Neural cell (in vitro differentiated cells): ENCODE data around the gene CACNB2. TPM values are rescaled to one million over a fixed set of nuclear protein-coding genes. Genes with fewer than 3 reads are reported as not detected.
"Not testable (repeated sequence)": the region's sequence is repeated elsewhere in the genome, so short reads cannot be mapped to it uniquely, and the experiment has no call there.

Experiments used
- H2AFZ ChIP-seq: fragments of 200-600, 300-800 bp; sonication (generic), shearing (Covaris generic); 2 replicates; pipeline ENCODE4 v1.6.0; 2014; ENCODE audit warnings: low read depth, mild to moderate bottlenecking, antibody characterized with exemption, low read length, moderate library complexity
- H3F3A ChIP-seq: fragments of 200-600 bp; shearing (Covaris generic); 2 replicates; pipeline ENCODE4 v1.6.1; 2016; ENCODE audit warnings: mild to moderate bottlenecking, moderate library complexity, mixed read lengths, antibody characterized with exemption, low read length; ENCODE audit not compliant: insufficient read depth, poor library complexity, severe bottlenecking
- H3K27ac ChIP-seq: fragments of 200-600, 300-800 bp; sonication (generic), shearing (Covaris generic); 2 replicates; pipeline ENCODE4 v1.5.1; 2014; ENCODE audit warnings: mild to moderate bottlenecking, low read length, moderate library complexity
- H3K27me3 ChIP-seq: fragments of 300-800, 200-600 bp; sonication (generic), shearing (Covaris generic); 2 replicates; pipeline ENCODE4 v1.6.0; 2014; ENCODE audit warnings: mild to moderate bottlenecking, low read depth, low read length, moderate library complexity; ENCODE audit not compliant: insufficient read depth
- H3K36me3 ChIP-seq: fragments of 300-800, 200-600 bp; sonication (generic), shearing (Covaris generic); 2 replicates; pipeline ENCODE4 v1.5.1; 2014; ENCODE audit warnings: mild to moderate bottlenecking, antibody characterized with exemption, low read length, moderate library complexity; ENCODE audit not compliant: insufficient read depth
- H3K4me2 ChIP-seq: fragments of 300-800, 200-600 bp; sonication (generic), shearing (Covaris generic); 2 replicates; pipeline ENCODE4 v1.6.0; 2014; ENCODE audit warnings: mild to moderate bottlenecking, low read length
- H3K4me3 ChIP-seq: fragments of 300-800, 200-600 bp; sonication (generic), shearing (Covaris generic); 2 replicates; pipeline ENCODE4 v1.5.1; 2014; ENCODE audit warnings: mild to moderate bottlenecking, low read length, moderate library complexity
- H3K79me2 ChIP-seq: fragments of 200-600 bp; shearing (Covaris generic); replicated peaks from 2 replicates; pipeline ENCODE4 v1.6.0; 2014; ENCODE audit warnings: mild to moderate bottlenecking, low read length, moderate library complexity; ENCODE audit not compliant: insufficient read depth
- H3K9ac ChIP-seq: fragments of 300-800, 200-600 bp; sonication (generic), shearing (Covaris generic); 2 replicates; pipeline ENCODE4 v1.6.1; 2016; ENCODE audit warnings: mild to moderate bottlenecking, low read length, mixed read lengths
- H3K9me2 ChIP-seq: fragments of 200-600 bp; shearing (Covaris generic); 2 replicates; pipeline ENCODE4 v1.6.1; 2016; ENCODE audit warnings: mild to moderate bottlenecking, low read length, mixed read lengths; ENCODE audit not compliant: insufficient read depth
- H3K9me3 ChIP-seq: fragments of 200-600, 300-800 bp; sonication (generic), shearing (Covaris generic); 2 replicates; pipeline ENCODE4 v1.6.1; 2016; ENCODE audit warnings: mild to moderate bottlenecking, mixed run types, low read length, moderate library complexity, mixed read lengths
- H4K20me1 ChIP-seq: fragments of 200-600 bp; shearing (Covaris generic); 2 replicates; pipeline ENCODE4 v1.6.1; 2016; ENCODE audit warnings: mild to moderate bottlenecking, mixed run types; ENCODE audit not compliant: insufficient read depth
- CTCF ChIP-seq: fragments of 450-650 bp; IDR thresholded peaks from 2 replicates; pipeline ENCODE4 v1.5.1; 2014; ENCODE audit warnings: antibody characterized with exemption, mild to moderate bottlenecking, moderate library complexity; ENCODE audit not compliant: poor library complexity, severe bottlenecking
- EP300 ChIP-seq: fragments of 450-650 bp; conservative IDR thresholded peaks from 2 replicates; pipeline ENCODE4 v1.6.1; 2014; ENCODE audit warnings: antibody characterized with exemption, mild to moderate bottlenecking, moderate library complexity; ENCODE audit not compliant: poor library complexity, severe bottlenecking
- EZH2 ChIP-seq: fragments of 200-600, 300-800 bp; shearing (Covaris generic), sonication (generic); IDR thresholded peaks from 2 replicates; pipeline ENCODE4 v1.6.1; 2014; ENCODE audit warnings: antibody characterized with exemption, low read length, borderline replicate concordance, mild to moderate bottlenecking; ENCODE audit not compliant: insufficient read depth, poor library complexity, severe bottlenecking
- MXI1 ChIP-seq: fragments of 450-650 bp; conservative IDR thresholded peaks from 2 replicates; pipeline ENCODE4 v1.6.1; 2014; ENCODE audit warnings: antibody characterized with exemption, mild to moderate bottlenecking; ENCODE audit not compliant: poor library complexity, severe bottlenecking
- POLR2AphosphoS5 ChIP-seq: IDR thresholded peaks from 2 replicates; pipeline ENCODE4 v1.6.1; 2012
- RAD21 ChIP-seq: fragments of 450-650 bp; conservative IDR thresholded peaks from 2 replicates; pipeline ENCODE4 v1.6.1; 2014; ENCODE audit warnings: antibody characterized with exemption, mild to moderate bottlenecking, moderate library complexity
- SMC3 ChIP-seq: fragments of 450-650 bp; conservative IDR thresholded peaks from 2 replicates; pipeline ENCODE4 v1.6.1; 2014; ENCODE audit warnings: antibody characterized with exemption, mild to moderate bottlenecking, moderate library complexity; ENCODE audit not compliant: poor library complexity
- TAF1 ChIP-seq: IDR thresholded peaks from 2 replicates; pipeline ENCODE4 v1.6.1; 2012; ENCODE audit warnings: low read depth
- polyA plus RNA-seq: library from polyadenylated mRNA; depleted of rRNA; stranded (reverse); fragments of >200 nt; gene quantifications from 2 replicates; pipeline ENCODE4 v1.2.3, GENCODE V29; 2014
- TF ChIP-seq, protein P1 (sequence below): IDR thresholded peaks from 2 replicates; pipeline ENCODE4 v1.6.1; 2012; ENCODE audit warnings: borderline replicate concordance

Gene CACNB2
- polyA plus RNA-seq, 1 donor from 2014 or later = 14.3 TPM

GRCh38 chr10:18566177-18566576, 426.0 kb downstream of the CACNB2 start:
- Histone ChIP-seq H3K36me3 (no peaks in the 10 kb centered on the region), H3K27ac (no peak overlapping the region), H3K9ac (no peak overlapping the region), H3K4me3 (no peak overlapping the region), H3K9me2 (no peaks in the 10 kb centered on the region), H3K79me2 (no peaks in the 10 kb centered on the region), H3K9me3 (peaks cover 3% of the 10 kb centered on the region), H3K27me3 (no peaks in the 10 kb centered on the region), H3F3A (no peaks in the 10 kb centered on the region), H4K20me1 (no peaks in the 10 kb centered on the region), H3K4me2 (no peak overlapping the region), H2AFZ (no peak overlapping the region)
- TF ChIP-seq CTCF (no peak), RAD21 (no peak), SMC3 (no peak), EZH2 (no peak), EP300 (no peak), POLR2AphosphoS5 (no peak), MXI1 (no peak), TAF1 (no peak)
- TF ChIP-seq, protein P1, sequence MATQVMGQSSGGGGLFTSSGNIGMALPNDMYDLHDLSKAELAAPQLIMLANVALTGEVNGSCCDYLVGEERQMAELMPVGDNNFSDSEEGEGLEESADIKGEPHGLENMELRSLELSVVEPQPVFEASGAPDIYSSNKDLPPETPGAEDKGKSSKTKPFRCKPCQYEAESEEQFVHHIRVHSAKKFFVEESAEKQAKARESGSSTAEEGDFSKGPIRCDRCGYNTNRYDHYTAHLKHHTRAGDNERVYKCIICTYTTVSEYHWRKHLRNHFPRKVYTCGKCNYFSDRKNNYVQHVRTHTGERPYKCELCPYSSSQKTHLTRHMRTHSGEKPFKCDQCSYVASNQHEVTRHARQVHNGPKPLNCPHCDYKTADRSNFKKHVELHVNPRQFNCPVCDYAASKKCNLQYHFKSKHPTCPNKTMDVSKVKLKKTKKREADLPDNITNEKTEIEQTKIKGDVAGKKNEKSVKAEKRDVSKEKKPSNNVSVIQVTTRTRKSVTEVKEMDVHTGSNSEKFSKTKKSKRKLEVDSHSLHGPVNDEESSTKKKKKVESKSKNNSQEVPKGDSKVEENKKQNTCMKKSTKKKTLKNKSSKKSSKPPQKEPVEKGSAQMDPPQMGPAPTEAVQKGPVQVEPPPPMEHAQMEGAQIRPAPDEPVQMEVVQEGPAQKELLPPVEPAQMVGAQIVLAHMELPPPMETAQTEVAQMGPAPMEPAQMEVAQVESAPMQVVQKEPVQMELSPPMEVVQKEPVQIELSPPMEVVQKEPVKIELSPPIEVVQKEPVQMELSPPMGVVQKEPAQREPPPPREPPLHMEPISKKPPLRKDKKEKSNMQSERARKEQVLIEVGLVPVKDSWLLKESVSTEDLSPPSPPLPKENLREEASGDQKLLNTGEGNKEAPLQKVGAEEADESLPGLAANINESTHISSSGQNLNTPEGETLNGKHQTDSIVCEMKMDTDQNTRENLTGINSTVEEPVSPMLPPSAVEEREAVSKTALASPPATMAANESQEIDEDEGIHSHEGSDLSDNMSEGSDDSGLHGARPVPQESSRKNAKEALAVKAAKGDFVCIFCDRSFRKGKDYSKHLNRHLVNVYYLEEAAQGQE = no peak

DNA sequence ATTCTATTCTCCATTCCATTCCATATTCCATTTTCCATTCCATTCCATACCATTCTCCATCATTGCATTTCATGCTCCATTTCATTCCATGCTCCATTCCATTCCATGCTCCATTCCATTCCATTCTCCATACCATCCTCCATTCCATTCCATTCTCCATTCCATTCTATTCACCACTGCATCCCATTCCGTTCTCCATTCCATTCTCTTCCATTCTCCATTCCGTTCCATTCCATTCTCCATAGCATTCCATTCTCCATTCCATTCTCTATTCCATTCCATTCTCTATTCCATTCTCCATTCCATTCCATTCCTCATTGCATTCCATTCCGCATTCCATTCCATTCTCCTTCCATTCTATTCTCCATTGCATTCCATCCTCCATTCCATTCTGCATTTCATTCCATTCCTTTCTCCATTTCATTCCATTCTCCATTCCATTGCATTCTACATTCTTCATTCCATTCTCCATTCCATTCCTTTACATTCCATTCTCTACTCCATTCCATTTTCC, 427.2 kb downstream of the CACNB2 start:
- Histone ChIP-seq H3K9me2 (no peaks in the 10 kb centered on the region), H3K9ac (no peak overlapping the region), H2AFZ (no peak overlapping the region), H3K9me3 (peaks cover 3% of the 10 kb centered on the region), H4K20me1 (no peaks in the 10 kb centered on the region), H3K79me2 (no peaks in the 10 kb centered on the region), H3K36me3 (no peaks in the 10 kb centered on the region), H3F3A (no peaks in the 10 kb centered on the region), H3K4me2 (no peak overlapping the region), H3K27ac (no peak overlapping the region), H3K4me3 (no peak overlapping the region), H3K27me3 (no peaks in the 10 kb centered on the region)
- TF ChIP-seq EP300 (no peak), CTCF (no peak), POLR2AphosphoS5 (no peak), EZH2 (no peak), TAF1 (no peak), MXI1 (no peak), RAD21 (no peak)

- not testable (repeated sequence) for H3K79me2 ChIP-seq, H3K27me3 ChIP-seq, H3K9me3 ChIP-seq, H3K9ac ChIP-seq, H2AFZ ChIP-seq, H3F3A ChIP-seq, H3K36me3 ChIP-seq, H3K4me2 ChIP-seq, H3K4me3 ChIP-seq, H3K27ac ChIP-seq, H4K20me1 ChIP-seq, H3K9me2 ChIP-seq
Measured at GRCh38 chr10:18570386-18570785, 430.2 kb downstream of the CACNB2 start.
